Measurements from ENCODE around the gene CDR2L.
"Not testable (repeated sequence)": the region's sequence is repeated elsewhere in the genome, so short reads cannot be mapped to it uniquely, and the experiment has no call there.

The CDR2L gene

GRCh38 chr17:74959826-74960515 lies 27.5 kb upstream of the CDR2L start:
- no peak for DNase-seq (ENCODE audit: low spot score)

GRCh38 chr17:74960570-74961342 lies 26.7 kb upstream of the CDR2L start:
- no peak for DNase-seq (ENCODE audit: low spot score)

GRCh38 chr17:74961657-74962350 lies 25.6 kb upstream of the CDR2L start:
- DNase-seq (ENCODE audit: low spot score), result peak; percentile 91

- peak; percentile 85 for DNase-seq (ENCODE audit: low spot score)
Measured at GRCh38 chr17:74962622-74963394, 24.6 kb upstream of the CDR2L start.

- DNase-seq (ENCODE audit: low spot score), result no peak
Measured at GRCh38 chr17:74963656-74964055, 23.8 kb upstream of the CDR2L start.

- no peak for DNase-seq (ENCODE audit: low spot score)
Measured at GRCh38 chr17:74964246-74964761, 23.1 kb upstream of the CDR2L start.

- DNase-seq (ENCODE audit: low spot score), result no peak
Measured at GRCh38 chr17:74964988-74965622, 22.3 kb upstream of the CDR2L start.

GRCh38 chr17:74968361-74968780 lies 19.1 kb upstream of the CDR2L start:
- DNase-seq (ENCODE audit: low spot score), result no peak

- DNase-seq (ENCODE audit: low spot score), result not testable (repeated sequence)
Measured at GRCh38 chr17:74969501-74969900, 17.9 kb upstream of the CDR2L start.

- no peak for DNase-seq (ENCODE audit: low spot score)
Measured at GRCh38 chr17:74970395-74970794, 17.0 kb upstream of the CDR2L start.

- no peak for DNase-seq (ENCODE audit: low spot score)
Measured at GRCh38 chr17:74971069-74971841, 16.2 kb upstream of the CDR2L start.

- DNase-seq (ENCODE audit: low spot score), result no peak
Measured at GRCh38 chr17:74971842-74972106, 15.7 kb upstream of the CDR2L start.

- DNase-seq (ENCODE audit: low spot score), result peak; percentile 53
Measured at GRCh38 chr17:74972107-74972972, 15.1 kb upstream of the CDR2L start, which contains the start of gene HID1. TSS of gene HID1 (minus strand) at chr17:74972759. CDS start at chr17:74972656, 103 bp downstream.

GRCh38 chr17:74972973-74973328 lies 14.5 kb upstream of the CDR2L start:
- no peak for DNase-seq (ENCODE audit: low spot score)

- DNase-seq (ENCODE audit: low spot score), result no peak
Measured at GRCh38 chr17:74975943-74976342, 11.5 kb upstream of the CDR2L start.

- DNase-seq (ENCODE audit: low spot score), result no peak
Measured at GRCh38 chr17:74977802-74978201, 9.6 kb upstream of the CDR2L start.

- no peak for DNase-seq (ENCODE audit: low spot score)
Measured at GRCh38 chr17:74978240-74978639, 9.2 kb upstream of the CDR2L start.

GRCh38 chr17:74979408-74980146 lies 7.9 kb upstream of the CDR2L start:
- DNase-seq (ENCODE audit: low spot score), result no peak

GRCh38 chr17:74981318-74981978 lies 6.0 kb upstream of the CDR2L start:
- DNase-seq (ENCODE audit: low spot score), result no peak

Measured in pons (tissue), 1 donor.